ENCODE data around the gene GASK1A.

The GASK1A gene

DNA sequence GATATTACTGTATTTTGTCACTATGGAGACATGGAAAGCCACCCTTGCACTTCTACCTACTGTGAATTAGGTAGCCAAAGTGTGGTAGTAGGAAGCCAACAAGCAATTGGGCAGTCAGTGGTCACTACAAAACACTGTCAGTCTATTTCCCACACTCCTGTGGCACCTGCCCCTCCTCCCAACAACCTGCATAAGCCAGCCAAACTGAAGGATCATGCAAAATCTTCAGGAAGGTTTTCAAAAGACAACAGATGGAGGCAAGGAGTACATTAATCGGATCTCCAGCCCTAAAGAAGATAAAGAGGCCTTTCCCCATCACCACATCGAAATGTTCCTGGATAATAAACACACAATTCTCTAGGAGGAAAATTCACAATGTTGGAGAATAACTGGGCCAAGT is 114.9 kb downstream of the GASK1A start:
- POLR2A ChIA-PET: no interaction called here
- CTCF ChIA-PET: no interaction called here
- DNase-seq (ENCODE audit: extremely low spot score): no peak
- TF ChIP-seq, protein P1, sequence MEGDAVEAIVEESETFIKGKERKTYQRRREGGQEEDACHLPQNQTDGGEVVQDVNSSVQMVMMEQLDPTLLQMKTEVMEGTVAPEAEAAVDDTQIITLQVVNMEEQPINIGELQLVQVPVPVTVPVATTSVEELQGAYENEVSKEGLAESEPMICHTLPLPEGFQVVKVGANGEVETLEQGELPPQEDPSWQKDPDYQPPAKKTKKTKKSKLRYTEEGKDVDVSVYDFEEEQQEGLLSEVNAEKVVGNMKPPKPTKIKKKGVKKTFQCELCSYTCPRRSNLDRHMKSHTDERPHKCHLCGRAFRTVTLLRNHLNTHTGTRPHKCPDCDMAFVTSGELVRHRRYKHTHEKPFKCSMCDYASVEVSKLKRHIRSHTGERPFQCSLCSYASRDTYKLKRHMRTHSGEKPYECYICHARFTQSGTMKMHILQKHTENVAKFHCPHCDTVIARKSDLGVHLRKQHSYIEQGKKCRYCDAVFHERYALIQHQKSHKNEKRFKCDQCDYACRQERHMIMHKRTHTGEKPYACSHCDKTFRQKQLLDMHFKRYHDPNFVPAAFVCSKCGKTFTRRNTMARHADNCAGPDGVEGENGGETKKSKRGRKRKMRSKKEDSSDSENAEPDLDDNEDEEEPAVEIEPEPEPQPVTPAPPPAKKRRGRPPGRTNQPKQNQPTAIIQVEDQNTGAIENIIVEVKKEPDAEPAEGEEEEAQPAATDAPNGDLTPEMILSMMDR (IDR thresholded peaks at IDR 0.05; ENCODE audit: control extremely low read depth, extremely low read depth, low read depth, missing control alignments): no peak

DNA sequence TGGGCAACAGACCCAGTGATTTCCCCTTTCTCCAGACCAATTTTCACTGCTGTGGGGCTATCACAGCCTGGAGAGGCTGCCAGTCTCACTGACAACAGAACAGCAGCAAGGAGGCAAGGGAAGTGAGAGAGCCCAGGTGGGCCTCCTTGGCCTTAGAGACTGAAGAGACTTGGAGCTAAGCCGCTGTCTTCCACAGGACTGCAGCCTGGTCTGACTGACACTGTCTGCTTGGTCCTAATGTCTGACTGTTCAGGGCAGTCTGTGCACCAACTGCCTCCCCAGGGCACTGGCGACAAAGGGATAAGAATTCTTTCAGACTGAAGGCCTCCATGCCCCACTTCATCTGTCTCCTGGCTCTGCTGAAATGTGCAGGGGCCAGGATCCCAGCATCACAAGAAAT is 115.3 kb downstream of the GASK1A start:
- ChIA-PET POLR2A (no interaction called here), CTCF (no interaction called here)
- TF ChIP-seq, protein P1 (IDR thresholded peaks at IDR 0.05; ENCODE audit: control extremely low read depth, extremely low read depth, low read depth, missing control alignments): no peak
- no peak for DNase-seq (ENCODE audit: extremely low spot score)

DNA sequence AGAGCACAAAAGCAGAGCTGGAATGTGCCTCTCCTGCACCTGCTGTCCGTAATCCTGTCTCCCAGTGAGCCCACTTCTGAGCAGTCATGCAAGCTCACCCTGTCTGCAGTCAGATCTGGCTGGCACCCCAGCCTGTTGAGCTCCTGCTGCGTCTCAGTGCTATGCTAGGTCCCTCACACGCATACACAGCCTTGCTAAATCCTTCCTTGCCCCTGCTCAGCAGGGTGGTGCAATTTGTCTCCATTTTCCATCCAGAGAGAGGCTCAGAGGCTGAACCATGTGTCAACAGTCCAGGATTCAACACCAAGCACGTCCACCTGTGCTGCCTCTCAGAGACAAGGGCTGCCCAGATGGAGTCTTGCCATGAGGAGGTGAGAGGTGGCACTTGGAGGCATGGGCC is 115.7 kb downstream of the GASK1A start:
- POLR2A ChIA-PET: no interaction called here
- DNase-seq (ENCODE audit: extremely low spot score): no peak

DNA sequence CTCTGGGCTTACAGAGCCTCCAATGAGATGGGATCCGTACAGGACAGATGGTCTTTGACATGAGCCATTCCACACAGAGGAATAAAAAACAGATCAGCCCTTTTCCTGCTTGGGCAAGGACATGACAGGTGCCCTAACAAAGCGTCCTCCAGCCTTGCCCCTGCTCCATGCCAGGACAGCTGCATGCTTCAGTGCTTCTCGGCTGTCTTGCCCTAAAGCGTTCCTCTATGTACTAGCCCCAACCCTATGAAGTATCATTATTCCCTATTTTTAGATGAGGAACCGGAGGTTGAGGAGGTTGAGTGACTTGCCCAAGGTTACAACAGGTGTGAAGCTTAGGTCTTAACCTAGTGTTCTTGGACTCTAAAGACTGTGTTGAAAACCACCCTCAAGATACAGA is 116.3 kb downstream of the GASK1A start:
- ChIA-PET POLR2A (no interaction called here), CTCF (interaction anchor here (2.0 kb wide), 1 partner anchor 8 kb away, joined by 6 read pairs; no protein-coding TSS in a partner anchor)
- DNase-seq (ENCODE audit: extremely low spot score): no peak
- TF ChIP-seq, protein P1 (IDR thresholded peaks at IDR 0.05; ENCODE audit: control extremely low read depth, extremely low read depth, low read depth, missing control alignments): no peak

More for the DNA sequence above, 115.7 kb downstream of the GASK1A start:
- CTCF ChIA-PET: no interaction called here
- TF ChIP-seq, protein P1 (IDR thresholded peaks at IDR 0.05; ENCODE audit: control extremely low read depth, extremely low read depth, low read depth, missing control alignments): no peak

DNA sequence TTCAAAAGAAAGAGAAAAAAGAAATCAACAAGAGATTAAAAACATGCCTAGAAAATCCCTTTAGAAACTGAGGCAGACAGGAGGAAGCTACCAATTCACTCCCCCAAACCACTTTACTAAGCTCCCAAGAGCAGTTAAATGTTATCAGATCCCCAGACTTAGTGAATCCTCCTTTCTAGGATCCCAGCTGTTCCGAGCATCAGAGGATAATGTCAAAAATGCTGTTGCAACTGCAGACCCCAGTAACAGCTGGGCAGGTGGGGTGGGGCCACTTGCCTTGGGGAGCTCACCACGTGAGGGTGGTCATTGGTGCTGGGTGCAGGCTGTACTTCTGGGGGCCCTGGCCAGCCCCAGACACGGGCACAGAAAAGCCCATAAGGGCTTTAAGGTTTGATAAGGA is 117.7 kb downstream of the GASK1A start:
- CTCF ChIA-PET: interaction anchor here (2.0 kb wide), 1 partner anchor 9 kb away, joined by 6 read pairs; no protein-coding TSS in a partner anchor
- TF ChIP-seq, protein P1 (IDR thresholded peaks at IDR 0.05; ENCODE audit: control extremely low read depth, extremely low read depth, low read depth, missing control alignments): no peak
- POLR2A ChIA-PET: no interaction called here
- DNase-seq (ENCODE audit: extremely low spot score): no peak

DNA sequence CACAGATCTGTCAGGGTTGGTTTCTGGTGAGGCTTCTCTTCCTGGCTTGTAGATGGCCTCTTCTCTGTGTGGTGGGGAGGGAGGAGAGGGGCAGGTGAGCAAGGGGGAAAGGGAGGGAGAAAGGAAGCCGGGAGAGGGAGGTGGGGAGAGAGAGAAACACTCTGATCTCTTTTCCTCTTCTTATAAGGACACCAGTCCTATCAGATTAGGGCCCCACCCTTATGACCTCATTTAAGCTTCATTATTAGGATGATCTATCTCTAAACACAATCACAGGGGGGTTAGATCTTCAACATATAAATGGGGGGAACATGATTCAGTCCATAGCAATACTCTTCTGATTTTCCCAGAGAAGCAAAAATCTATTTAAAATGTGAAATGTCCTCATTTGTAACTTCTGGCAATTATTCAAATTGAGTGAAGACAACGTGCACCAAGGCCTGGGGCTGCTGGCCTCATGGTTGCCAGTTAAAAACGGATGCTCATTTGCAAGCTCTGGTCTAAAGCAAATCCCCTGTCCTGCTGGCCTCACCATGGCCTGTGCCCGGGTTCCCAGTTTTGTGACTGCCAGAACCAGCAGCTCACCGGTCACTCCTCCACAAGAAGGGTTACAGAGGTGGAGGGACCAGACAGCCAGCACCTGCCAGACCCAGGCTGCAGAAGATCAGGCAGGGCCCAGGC is 118.4 kb downstream of the GASK1A start:
- no peak for DNase-seq (ENCODE audit: extremely low spot score)
- CTCF ChIA-PET: interaction anchor here (1.3 to 2.0 kb wide), 2 partner anchors 10 to 16 kb away, joined by 5 to 6 read pairs; no protein-coding TSS in a partner anchor
- TF ChIP-seq, protein P1 (IDR thresholded peaks at IDR 0.05; ENCODE audit: control extremely low read depth, extremely low read depth, low read depth, missing control alignments): no peak
- POLR2A ChIA-PET: no interaction called here

Data from GM10248 (cell line).